Measurements from ENCODE around the gene NHLRC2. TPM values are rescaled to one million over a fixed set of nuclear protein-coding genes. Genes with fewer than 3 reads are reported as not detected.

NHLRC2 gene
- total and polyA plus RNA-seq, 2 donors (not counting 3 experiments of a cell fraction or from before 2014, with no cell fraction given): 5.2 to 28.2 TPM

GRCh38 chr10:113891476-113891875, 37.0 kb downstream of the NHLRC2 start:
- CTCF ChIA-PET: no interaction called here
- no peaks in the 10 kb centered on the region for H3K27me3 ChIP-seq (ENCODE audit: control insufficient read depth in 2 of 2, insufficient read depth in 2 of 2, low read length in 2 of 2)
- no peak for TF ChIP-seq FOS (IDR thresholded peaks at IDR 0.05; ENCODE audit: borderline replicate concordance, insufficient read depth, low read length)
- TF ChIP-seq CTCF (IDR thresholded peaks at IDR 0.05; ENCODE audit: extremely low read depth in 1 of 2, insufficient read depth in 1 of 2, low read depth in 1 of 2, low read length in 2 of 2): no peak
- TF ChIP-seq MYC (IDR thresholded peaks at IDR 0.05; ENCODE audit: low read depth, low read length): no peak
- no peaks in the 10 kb centered on the region for H3K9me3 ChIP-seq (replicated peaks; ENCODE audit: control insufficient read depth, insufficient read depth, low read length)
- no peak overlapping the region for H3K4me2 ChIP-seq (ENCODE audit: insufficient read depth, low read length)
- intact Hi-C loops (cut with micrococcal nuclease): no loop called here
- BruUV-seq (replicated peaks): no TSS peak
- no peaks in the 10 kb centered on the region for H3K79me2 ChIP-seq (ENCODE audit: control insufficient read depth, insufficient read depth, low read length)
- H2AFZ ChIP-seq (ENCODE audit: low read depth, low read length): no peak overlapping the region
- DNase-seq (ENCODE audit: low read depth, low spot score) (no peak), FAIRE-seq (no peak)
- H3K36me3 ChIP-seq (ENCODE audit: control insufficient read depth in 2 of 2, extremely low read depth in 1 of 2, insufficient read depth in 2 of 2, low read length in 2 of 2): peaks cover 0 to 2% of the 10 kb centered on the region in 2 experiments
- dilution Hi-C loops (cut with MboI; ENCODE audit: extremely low pct_ligation_motif_present, low sequenced_read_pairs): no loop called here
- H3K9me1 ChIP-seq (replicated peaks; ENCODE audit: control insufficient read depth, extremely low read depth, insufficient read depth, low read length): no peaks in the 10 kb centered on the region
- no peak overlapping the region for H3K4me3 ChIP-seq (replicated peaks in 1 of 3; ENCODE audit: insufficient read depth in 1 of 3, low read depth in 1 of 3, low read length in 3 of 3)
- no peak overlapping the region for H3K9ac ChIP-seq (replicated peaks; ENCODE audit: extremely low read depth, insufficient read depth, low read length)
- H3K4me1 ChIP-seq (ENCODE audit: control insufficient read depth, extremely low read depth, insufficient read depth, low read length): peaks cover 9% of the 10 kb centered on the region
- no peak overlapping the region for H3K27ac ChIP-seq (ENCODE audit: insufficient read depth, low read depth, low read length)
- no peaks in the 10 kb centered on the region for H4K20me1 ChIP-seq (replicated peaks; ENCODE audit: control insufficient read depth, extremely low read depth, insufficient read depth, low read length)
- POLR2A ChIA-PET: no interaction called here

- Histone ChIP-seq H2AFZ (ENCODE audit: low read depth, low read length) (no peak overlapping the region), H3K79me2 (ENCODE audit: control insufficient read depth, insufficient read depth, low read length) (no peaks in the 10 kb centered on the region), H3K4me1 (ENCODE audit: control insufficient read depth, extremely low read depth, insufficient read depth, low read length) (peaks cover 9% of the 10 kb centered on the region), H3K4me2 (ENCODE audit: insufficient read depth, low read length) (no peak overlapping the region), H4K20me1 (replicated peaks; ENCODE audit: control insufficient read depth, extremely low read depth, insufficient read depth, low read length) (no peaks in the 10 kb centered on the region), H3K27me3 (ENCODE audit: control insufficient read depth in 2 of 2, insufficient read depth in 2 of 2, low read length in 2 of 2) (no peaks in the 10 kb centered on the region), H3K27ac (ENCODE audit: insufficient read depth, low read depth, low read length) (no peak overlapping the region), H3K36me3 (ENCODE audit: control insufficient read depth in 2 of 2, extremely low read depth in 1 of 2, insufficient read depth in 2 of 2, low read length in 2 of 2) (peaks cover 0 to 2% of the 10 kb centered on the region in 2 experiments), H3K9me3 (replicated peaks; ENCODE audit: control insufficient read depth, insufficient read depth, low read length) (no peaks in the 10 kb centered on the region), H3K9me1 (replicated peaks; ENCODE audit: control insufficient read depth, extremely low read depth, insufficient read depth, low read length) (no peaks in the 10 kb centered on the region), H3K4me3 (replicated peaks in 1 of 3; ENCODE audit: insufficient read depth in 1 of 3, low read depth in 1 of 3, low read length in 3 of 3) (no peak overlapping the region), H3K9ac (replicated peaks; ENCODE audit: extremely low read depth, insufficient read depth, low read length) (no peak overlapping the region)
- dilution Hi-C loops (cut with MboI; ENCODE audit: extremely low pct_ligation_motif_present, low sequenced_read_pairs): no loop called here
- DNase-seq (ENCODE audit: low read depth, low spot score) (no peak), FAIRE-seq (no peak)
- ChIA-PET CTCF (interaction anchor here (0.6 to 1.4 kb wide), 4 partner anchors 15 to 1538 kb away, joined by 3 to 4 read pairs (median 3); no protein-coding TSS in a partner anchor), POLR2A (no interaction called here)
- intact Hi-C loops (cut with micrococcal nuclease): no loop called here
- TF ChIP-seq CTCF (IDR thresholded peaks at IDR 0.05; ENCODE audit: extremely low read depth in 1 of 2, insufficient read depth in 1 of 2, low read depth in 1 of 2, low read length in 2 of 2): no peak
- TF ChIP-seq POLR2A (IDR thresholded peaks at IDR 0.05; ENCODE audit: low read depth, low read length): no peak
- TF ChIP-seq EZH2 (IDR thresholded peaks at IDR 0.05; ENCODE audit: borderline replicate concordance, low read depth, low read length, severe bottlenecking): no peak
- no peak for TF ChIP-seq MYC (IDR thresholded peaks at IDR 0.05; ENCODE audit: low read depth, low read length)
- TF ChIP-seq FOS (IDR thresholded peaks at IDR 0.05; ENCODE audit: borderline replicate concordance, insufficient read depth, low read length): no peak
- no peak for TF ChIP-seq MAX (IDR thresholded peaks at IDR 0.05; ENCODE audit: insufficient read depth, insufficient read length)
- TF ChIP-seq POLR2AphosphoS5 (IDR thresholded peaks at IDR 0.05; ENCODE audit: insufficient read depth, low read depth, low read length): no peak
- TF ChIP-seq JUN (IDR thresholded peaks at IDR 0.05; ENCODE audit: borderline replicate concordance, insufficient read depth, insufficient read length, low read depth): no peak
- no TSS peak for BruUV-seq (replicated peaks)
Observed at GRCh38 chr10:113893570-113893969, 39.1 kb downstream of the NHLRC2 start.

Data from endothelial cell of umbilical vein (primary cell).